ENCODE results near the gene ALPL. TPM values are rescaled to one million over a fixed set of nuclear protein-coding genes. Genes with fewer than 3 reads are reported as not detected.
"Not testable (repeated sequence)": the region's sequence is repeated elsewhere in the genome, so short reads cannot be mapped to it uniquely, and the experiment has no call there.

Gene ALPL
- polyA plus RNA-seq (2012; ENCODE audit: low read depth, missing spikeins), result not detected

DNA sequence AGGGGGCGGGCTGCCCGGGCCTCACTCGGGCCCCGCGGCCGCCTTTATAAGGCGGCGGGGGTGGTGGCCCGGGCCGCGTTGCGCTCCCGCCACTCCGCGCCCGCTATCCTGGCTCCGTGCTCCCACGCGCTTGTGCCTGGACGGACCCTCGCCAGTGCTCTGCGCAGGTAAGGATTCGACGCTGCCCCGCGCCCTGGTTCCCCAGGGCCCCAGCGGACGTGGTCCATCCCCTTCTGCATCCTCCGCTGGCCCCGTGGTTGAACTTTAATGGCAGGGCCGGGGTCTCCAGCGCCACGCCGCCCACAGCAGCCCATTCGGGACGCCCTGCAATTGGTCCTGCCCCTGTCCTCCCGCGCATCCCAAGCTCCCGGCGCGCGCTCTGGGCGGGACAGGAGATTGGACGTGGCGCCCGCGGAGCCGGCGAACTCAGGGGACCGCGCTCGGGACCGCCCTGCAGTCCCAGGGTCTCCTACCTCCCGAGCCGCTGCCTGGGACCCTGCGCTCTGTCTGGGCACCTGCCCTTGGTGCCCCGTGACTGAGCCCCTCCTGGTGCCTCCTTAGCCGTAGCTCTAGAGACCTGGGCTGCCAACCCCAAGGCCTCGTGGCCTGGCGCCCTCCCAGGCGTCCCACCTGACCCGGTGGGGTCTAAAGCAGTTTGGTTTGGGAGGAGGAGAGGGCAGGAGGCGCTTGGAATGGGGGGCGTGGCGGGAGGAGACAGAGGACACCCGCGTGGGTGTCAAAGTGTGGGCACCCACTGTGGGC, at the start of gene ALPL:
TSS of gene ALPL (plus strand) at position 73 of the 762 bp plus-strand sequence. CDS start 44,659 bp downstream, outside the sequence.
- TF ChIP-seq SPI1 (IDR thresholded peaks at IDR 0.05; ENCODE audit: low read depth, low read length), result no peak
- TF ChIP-seq PAX5 (IDR thresholded peaks at IDR 0.05; ENCODE audit: insufficient read depth, low read length, severe bottlenecking), result no peak
- TF ChIP-seq POU2F2 (IDR thresholded peaks at IDR 0.05; ENCODE audit: low read depth, low read length), result no peak
- no peak for TF ChIP-seq TAF1 (IDR thresholded peaks at IDR 0.05; ENCODE audit: low read depth, low read length)
- no peak for TF ChIP-seq POLR2A (IDR thresholded peaks at IDR 0.05; ENCODE audit: low read depth, low read length)
- TF ChIP-seq POLR2AphosphoS5 (IDR thresholded peaks at IDR 0.05; ENCODE audit: low read depth, low read length), result no peak
- FAIRE-seq (no peak), DNase-seq (ENCODE audit: insufficient read length, low spot score) (no peak)

DNA sequence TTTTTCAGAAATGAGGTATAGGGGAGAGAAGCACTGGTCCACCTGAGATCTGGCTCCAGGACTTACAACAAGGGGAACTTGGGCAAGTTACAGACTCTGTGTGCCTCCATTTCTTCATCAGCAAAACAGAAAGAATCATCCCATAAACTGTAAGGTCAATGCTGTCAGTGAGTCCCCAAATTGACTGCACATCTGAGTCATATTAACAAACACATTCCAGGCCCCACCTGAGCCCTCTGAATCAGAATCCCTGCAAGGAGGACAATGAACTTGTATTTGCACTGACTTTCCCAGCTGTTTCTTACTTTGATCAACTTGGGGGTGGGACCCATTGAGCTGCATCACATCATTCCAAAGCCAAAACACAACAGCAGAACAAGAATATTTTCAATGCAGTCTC, 44.1 kb upstream of the ALPL start:
- DNase-seq (ENCODE audit: insufficient read length, low spot score); FAIRE-seq: not testable (repeated sequence)

GRCh38 chr1:21467946-21468345, 41.3 kb upstream of the ALPL start:
- not testable (repeated sequence) for FAIRE-seq; DNase-seq (ENCODE audit: insufficient read length, low spot score)

DNA sequence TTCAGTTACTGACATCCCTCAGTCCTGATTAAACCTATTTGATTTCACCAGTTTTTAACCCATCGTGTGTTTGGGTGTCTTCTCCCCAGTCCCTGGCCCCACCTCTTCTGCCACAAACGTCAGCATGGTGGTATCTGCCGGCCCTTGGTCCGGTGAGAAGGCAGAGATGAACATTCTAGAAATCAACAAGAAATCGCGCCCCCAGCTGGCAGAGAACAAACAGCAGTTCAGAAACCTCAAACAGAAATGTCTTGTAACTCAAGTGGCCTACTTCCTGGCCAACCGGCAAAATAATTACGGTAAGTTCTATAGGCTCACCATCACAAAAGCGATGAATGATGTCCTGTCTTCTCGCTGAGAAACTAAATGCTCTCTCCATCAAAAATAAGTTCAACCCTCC, 40.6 kb upstream of the ALPL start:
- TF ChIP-seq POLR2AphosphoS5 (IDR thresholded peaks at IDR 0.05; ENCODE audit: low read depth, low read length) (no peak), POLR2A (IDR thresholded peaks at IDR 0.05; ENCODE audit: low read depth, low read length) (no peak), PAX5 (IDR thresholded peaks at IDR 0.05; ENCODE audit: insufficient read depth, low read length, severe bottlenecking) (no peak), POU2F2 (IDR thresholded peaks at IDR 0.05; ENCODE audit: low read depth, low read length) (no peak), SPI1 (IDR thresholded peaks at IDR 0.05; ENCODE audit: low read depth, low read length) (no peak), TAF1 (IDR thresholded peaks at IDR 0.05; ENCODE audit: low read depth, low read length) (no peak)
- FAIRE-seq (no peak), DNase-seq (ENCODE audit: insufficient read length, low spot score) (no peak)

GRCh38 chr1:21469581-21469980, 39.6 kb upstream of the ALPL start:
- no peak for FAIRE-seq
- no peak for DNase-seq (ENCODE audit: insufficient read length, low spot score)
- TF ChIP-seq PAX5 (IDR thresholded peaks at IDR 0.05; ENCODE audit: insufficient read depth, low read length, severe bottlenecking) (no peak), POU2F2 (IDR thresholded peaks at IDR 0.05; ENCODE audit: low read depth, low read length) (no peak), POLR2AphosphoS5 (IDR thresholded peaks at IDR 0.05; ENCODE audit: low read depth, low read length) (no peak), SPI1 (IDR thresholded peaks at IDR 0.05; ENCODE audit: low read depth, low read length) (no peak)

DNA sequence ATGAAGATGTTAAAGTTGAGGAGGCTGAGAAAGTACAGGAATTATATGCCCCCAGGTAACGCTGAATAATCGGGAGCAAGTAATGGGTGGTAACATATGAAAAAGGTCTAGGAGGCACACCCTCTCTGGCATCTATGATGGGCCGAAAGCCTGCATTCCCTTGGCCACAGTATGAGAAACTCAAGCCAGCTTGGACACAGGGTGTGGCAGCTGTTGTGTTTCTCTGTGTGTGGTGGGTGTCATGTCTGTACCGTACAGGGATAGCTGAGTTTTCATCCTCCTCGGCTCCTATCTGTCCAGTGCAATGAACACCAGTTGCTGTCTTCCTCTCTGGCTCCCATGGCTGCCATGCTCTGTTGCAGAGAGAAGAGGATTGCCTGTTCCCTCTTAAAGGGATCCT, 36.4 kb upstream of the ALPL start:
- FAIRE-seq (no peak), DNase-seq (ENCODE audit: insufficient read length, low spot score) (no peak)
- TF ChIP-seq PAX5 (IDR thresholded peaks at IDR 0.05; ENCODE audit: insufficient read depth, low read length, severe bottlenecking) (no peak), SPI1 (IDR thresholded peaks at IDR 0.05; ENCODE audit: low read depth, low read length) (no peak), POLR2AphosphoS5 (IDR thresholded peaks at IDR 0.05; ENCODE audit: low read depth, low read length) (no peak), POU2F2 (IDR thresholded peaks at IDR 0.05; ENCODE audit: low read depth, low read length) (no peak), POLR2A (IDR thresholded peaks at IDR 0.05; ENCODE audit: low read depth, low read length) (no peak), TAF1 (IDR thresholded peaks at IDR 0.05; ENCODE audit: low read depth, low read length) (no peak)

GRCh38 chr1:21478356-21478755, 30.9 kb upstream of the ALPL start:
- TF ChIP-seq PAX5 (IDR thresholded peaks at IDR 0.05; ENCODE audit: insufficient read depth, low read length, severe bottlenecking) (no peak), SPI1 (IDR thresholded peaks at IDR 0.05; ENCODE audit: low read depth, low read length) (no peak), POLR2A (IDR thresholded peaks at IDR 0.05; ENCODE audit: low read depth, low read length) (no peak), TAF1 (IDR thresholded peaks at IDR 0.05; ENCODE audit: low read depth, low read length) (no peak), POU2F2 (IDR thresholded peaks at IDR 0.05; ENCODE audit: low read depth, low read length) (no peak), POLR2AphosphoS5 (IDR thresholded peaks at IDR 0.05; ENCODE audit: low read depth, low read length) (no peak)
- DNase-seq (ENCODE audit: insufficient read length, low spot score), result no peak
- FAIRE-seq, result no peak

DNA sequence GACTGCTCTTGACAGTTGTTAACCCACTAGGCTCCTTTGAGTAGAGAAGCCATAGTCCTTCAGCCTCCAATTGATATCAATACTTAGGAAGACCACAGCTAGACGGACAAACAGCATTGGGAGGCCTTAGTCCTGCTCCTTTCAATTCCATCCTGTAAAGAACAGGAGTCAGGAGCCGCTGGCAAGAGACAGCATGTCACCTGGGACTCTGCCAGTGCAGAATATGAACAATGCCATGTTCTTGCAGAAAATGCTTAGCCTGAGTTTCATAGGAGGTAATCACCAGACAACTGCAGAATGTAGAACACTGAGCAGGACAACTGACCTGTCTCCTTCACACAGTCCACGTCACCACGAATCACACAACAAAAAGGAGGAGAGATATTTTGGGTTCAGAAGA, 25.3 kb upstream of the ALPL start:
- FAIRE-seq; DNase-seq (ENCODE audit: insufficient read length, low spot score): not testable (repeated sequence)

- TF ChIP-seq PAX5 (IDR thresholded peaks at IDR 0.05; ENCODE audit: insufficient read depth, low read length, severe bottlenecking), result no peak
- TF ChIP-seq POLR2A (IDR thresholded peaks at IDR 0.05; ENCODE audit: low read depth, low read length), result no peak
- TF ChIP-seq SPI1 (IDR thresholded peaks at IDR 0.05; ENCODE audit: low read depth, low read length), result no peak
- TF ChIP-seq TAF1 (IDR thresholded peaks at IDR 0.05; ENCODE audit: low read depth, low read length), result no peak
- TF ChIP-seq POU2F2 (IDR thresholded peaks at IDR 0.05; ENCODE audit: low read depth, low read length), result no peak
- TF ChIP-seq POLR2AphosphoS5 (IDR thresholded peaks at IDR 0.05; ENCODE audit: low read depth, low read length), result no peak
- DNase-seq (ENCODE audit: insufficient read length, low spot score) (no peak), FAIRE-seq (no peak)
These were observed 20.1 kb upstream of the ALPL start for GRCh38 chr1:21489146-21489545.

DNA sequence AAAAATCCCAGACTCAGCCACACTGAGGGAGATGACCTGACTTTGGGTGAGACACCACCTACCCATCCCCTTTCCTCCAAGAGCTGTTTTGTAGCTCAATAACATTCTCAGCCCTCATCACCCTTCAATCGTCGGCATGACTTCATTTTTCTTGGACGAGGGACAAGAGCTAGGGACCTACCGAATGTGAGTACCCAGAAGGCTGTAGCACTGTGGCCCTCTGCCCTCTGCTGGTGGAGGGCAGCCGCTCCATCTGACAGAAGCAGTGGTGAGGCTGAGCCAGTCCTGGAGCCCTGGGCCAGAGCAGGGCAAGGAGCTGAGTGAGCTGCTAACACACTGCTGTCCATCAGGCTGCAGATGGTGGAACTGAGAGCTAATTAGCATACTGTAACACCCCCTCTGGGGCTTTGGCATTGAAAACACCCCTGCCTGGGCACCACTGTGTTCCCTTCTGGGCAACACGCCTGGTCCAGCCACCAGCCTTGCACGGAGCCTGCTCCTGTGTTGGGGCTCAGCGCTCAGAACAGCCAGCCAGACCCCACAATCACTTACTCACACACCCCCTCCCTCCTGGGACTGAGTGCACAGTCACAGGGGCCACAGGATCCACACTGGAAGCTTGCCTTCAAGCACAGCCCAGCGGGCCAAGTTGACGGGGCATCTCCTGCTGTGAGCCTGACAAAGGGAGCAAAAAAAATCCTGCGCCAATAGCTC, 18.3 kb upstream of the ALPL start:
- FAIRE-seq, result peak; percentile 69
- no peak for TF ChIP-seq POLR2AphosphoS5 (IDR thresholded peaks at IDR 0.05; ENCODE audit: low read depth, low read length)
- TF ChIP-seq SPI1 (IDR thresholded peaks at IDR 0.05; ENCODE audit: low read depth, low read length), result no peak
- no peak for TF ChIP-seq PAX5 (IDR thresholded peaks at IDR 0.05; ENCODE audit: insufficient read depth, low read length, severe bottlenecking)
- TF ChIP-seq TAF1 (IDR thresholded peaks at IDR 0.05; ENCODE audit: low read depth, low read length), result no peak
- TF ChIP-seq POLR2A (IDR thresholded peaks at IDR 0.05; ENCODE audit: low read depth, low read length), result no peak
- TF ChIP-seq POU2F2 (IDR thresholded peaks at IDR 0.05; ENCODE audit: low read depth, low read length), result no peak
- no peak for DNase-seq (ENCODE audit: insufficient read length, low spot score)
